ENCODE results near the gene DNM3.
"Not testable (repeated sequence)": the region's sequence is repeated elsewhere in the genome, so short reads cannot be mapped to it uniquely, and the experiment has no call there.

The DNM3 gene

DNA sequence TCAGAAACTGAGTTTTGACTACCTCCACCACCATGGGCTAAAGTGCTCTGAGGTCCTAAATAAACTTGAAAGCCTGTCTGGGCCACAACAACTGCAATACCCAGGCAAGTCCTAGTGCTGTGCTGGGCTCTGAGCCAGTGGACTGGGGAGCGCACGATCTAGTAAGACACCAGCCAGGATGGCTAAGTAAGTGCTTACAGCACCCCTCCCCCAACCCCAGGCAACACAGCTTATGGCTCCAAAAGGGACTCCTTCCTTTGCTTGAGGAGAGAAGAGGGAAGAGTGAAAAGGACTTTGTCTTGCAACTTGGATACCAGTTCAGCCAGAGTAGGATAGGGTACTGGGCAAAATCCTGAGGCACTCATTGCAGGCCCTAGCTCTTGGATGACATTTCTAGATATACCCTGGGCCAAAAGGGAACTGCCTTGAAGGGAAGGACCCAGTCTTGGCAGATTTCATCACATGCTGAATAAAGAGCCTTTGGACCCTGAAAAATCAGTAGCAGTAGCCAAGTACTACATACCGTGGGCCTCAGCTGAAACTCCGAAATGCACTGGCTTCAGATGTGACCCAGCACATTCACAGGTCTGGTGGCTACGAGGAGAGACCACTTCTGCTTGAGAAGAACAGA is 580.8 kb downstream of the DNM3 start:
- no peak for DNase-seq (ENCODE audit: low read depth in 2 of 2)

DNA sequence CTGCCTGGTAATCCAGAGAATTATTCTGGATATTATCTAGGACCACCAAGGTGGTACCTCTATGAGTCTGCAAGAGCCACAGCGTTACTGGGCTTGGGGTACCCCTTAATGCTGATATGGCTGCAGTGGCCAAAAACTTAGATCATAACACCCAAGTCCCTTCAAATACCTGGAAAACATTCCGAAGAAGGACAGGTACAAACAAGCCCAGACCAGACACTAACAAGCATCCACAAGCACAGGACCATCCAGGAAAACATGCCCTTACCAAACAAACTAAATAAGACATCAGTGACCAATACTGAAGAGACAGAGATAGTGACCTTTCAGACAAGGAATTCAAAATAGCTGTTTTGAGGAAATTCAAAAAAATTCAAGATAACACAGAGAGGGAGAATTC is 582.0 kb downstream of the DNM3 start:
- no peak for DNase-seq (ENCODE audit: low read depth in 2 of 2)

DNA sequence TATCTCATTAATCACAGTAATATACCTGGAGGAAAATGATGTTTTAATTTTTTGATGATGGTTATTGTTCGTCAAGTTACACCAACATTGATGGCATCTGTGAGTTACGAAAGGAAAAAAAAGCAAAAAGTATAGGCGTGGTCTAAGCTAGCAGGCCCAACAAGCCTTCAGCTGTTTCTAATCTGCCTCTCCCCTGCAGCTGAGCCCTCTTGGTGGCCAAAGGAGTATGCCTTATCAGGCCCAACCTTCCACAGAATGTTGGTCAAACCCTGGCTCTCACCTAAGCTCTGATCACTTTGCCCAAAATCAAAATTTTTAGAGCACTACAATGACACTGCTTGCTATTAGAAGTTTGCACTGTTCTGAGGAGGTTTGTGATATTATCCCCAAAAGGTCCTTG is 584.0 kb downstream of the DNM3 start:
- no peak for DNase-seq (ENCODE audit: low read depth in 2 of 2)

DNA sequence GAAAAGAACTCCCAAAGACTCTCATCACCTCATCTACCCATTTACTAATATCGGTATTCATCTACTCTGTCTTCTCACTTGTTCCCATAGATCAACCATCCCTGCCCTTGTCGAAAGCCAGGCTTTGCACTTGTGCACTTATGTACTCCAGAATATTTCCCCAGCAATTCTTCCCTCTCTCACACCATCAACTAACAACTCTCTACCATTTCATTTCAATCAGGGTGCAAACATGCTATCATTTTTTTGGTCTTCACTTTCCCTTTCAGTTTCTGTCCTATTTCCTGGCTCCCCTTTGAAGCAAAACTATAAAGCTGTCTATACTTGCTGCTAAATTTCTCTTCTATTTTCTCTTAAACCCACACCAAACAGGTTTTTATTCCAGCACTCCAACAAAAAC is 585.9 kb downstream of the DNM3 start:
- DNase-seq (ENCODE audit: low read depth in 2 of 2) = no peak

DNA sequence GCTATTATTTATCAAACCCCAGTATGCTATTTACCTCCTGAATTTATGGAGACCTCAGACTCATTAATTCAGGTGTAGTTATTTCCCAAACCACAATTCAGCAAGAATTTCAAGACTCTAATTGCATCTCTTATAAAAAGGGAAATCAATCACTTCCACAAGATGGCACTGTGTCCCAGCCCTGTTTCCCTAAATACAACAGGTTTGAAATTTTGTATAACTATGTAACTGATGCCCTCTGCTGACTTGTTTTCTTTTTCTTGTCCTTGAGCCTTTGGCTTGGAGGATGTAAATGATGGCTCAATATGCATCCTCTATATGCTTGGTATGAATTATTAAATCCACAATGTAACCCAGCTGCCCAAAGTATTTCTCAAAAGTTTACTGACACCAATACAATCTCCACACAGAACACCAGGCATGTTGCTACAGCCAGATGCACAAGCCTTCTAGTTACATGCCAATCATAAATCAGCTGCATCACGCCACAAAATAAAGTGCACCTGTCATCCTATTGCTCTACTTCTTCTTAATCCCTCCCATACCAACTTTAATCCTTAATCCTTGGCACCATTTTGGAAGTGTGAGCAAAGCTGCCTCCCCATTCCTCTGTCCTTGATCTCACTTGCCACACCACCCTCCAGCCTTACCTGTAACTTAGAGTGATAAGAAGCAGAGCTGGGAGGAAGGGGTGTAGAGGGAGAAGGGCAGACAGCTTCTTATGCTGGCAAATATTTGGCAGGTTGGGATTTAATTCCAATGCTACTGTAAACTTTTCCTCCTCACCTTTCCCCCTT is 588.2 kb downstream of the DNM3 start:
- DNase-seq (ENCODE audit: low read depth in 2 of 2) = no peak

DNA sequence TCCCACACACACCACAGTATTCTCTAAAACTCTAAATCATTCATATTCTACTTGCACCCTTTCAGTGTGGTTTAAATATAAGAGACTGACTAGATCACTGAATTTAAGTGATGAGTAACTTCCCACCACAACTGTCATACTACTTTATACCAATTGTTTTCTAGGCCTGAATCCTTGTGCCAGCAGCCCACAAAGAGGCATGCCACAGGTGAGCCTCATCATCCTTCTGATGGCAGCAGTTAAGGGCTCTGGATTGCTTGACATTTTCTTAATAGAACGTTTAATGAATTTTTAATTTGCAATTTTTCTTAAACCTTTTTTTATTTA is 588.8 kb downstream of the DNM3 start:
- no peak for DNase-seq (ENCODE audit: low read depth in 2 of 2)

DNA sequence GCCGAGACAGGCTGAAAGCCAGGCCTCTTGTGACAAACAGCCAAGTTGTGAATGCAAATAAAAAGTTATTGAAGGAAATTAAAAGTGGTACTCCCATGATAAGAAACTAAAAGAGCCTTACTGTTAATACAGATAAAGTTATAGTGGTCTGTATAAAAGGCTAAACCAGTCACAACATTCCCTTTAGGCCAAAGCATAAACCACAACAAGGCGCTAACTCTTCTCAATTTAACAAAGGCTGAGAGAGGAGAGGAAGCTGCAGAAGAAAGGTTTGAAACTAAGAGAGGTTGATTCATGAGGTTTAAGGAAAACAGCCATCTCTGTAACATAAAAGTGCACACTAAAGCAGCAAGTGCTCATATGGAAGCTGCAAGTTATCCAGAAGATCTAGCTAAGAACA is 589.9 kb downstream of the DNM3 start:
- DNase-seq (ENCODE audit: low read depth in 2 of 2) = no peak

DNA sequence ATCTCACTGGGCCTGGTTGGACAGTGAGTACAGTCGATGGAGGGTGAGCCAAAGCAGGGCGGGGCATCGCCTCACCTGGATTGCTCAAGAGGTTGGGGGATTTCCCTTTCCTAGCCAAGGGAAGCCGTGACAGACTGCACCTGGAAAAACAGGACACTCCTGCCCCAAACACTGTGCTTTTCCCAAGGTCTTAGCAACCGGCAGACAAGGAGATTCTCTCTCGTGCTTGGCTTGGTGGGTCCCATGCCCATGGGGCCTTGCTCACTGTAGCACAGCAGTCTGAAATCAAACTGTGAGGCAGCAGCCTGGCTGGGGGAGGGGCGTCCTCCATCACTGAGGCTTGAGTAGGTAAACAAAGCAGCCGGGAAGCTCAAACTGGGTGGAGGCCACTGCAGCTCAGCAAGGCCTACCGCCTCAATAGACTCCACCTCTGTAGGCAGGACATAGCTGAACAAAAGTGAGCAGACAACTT is 590.5 kb downstream of the DNM3 start:
- DNase-seq (ENCODE audit: low read depth in 2 of 2) = no peak

DNA sequence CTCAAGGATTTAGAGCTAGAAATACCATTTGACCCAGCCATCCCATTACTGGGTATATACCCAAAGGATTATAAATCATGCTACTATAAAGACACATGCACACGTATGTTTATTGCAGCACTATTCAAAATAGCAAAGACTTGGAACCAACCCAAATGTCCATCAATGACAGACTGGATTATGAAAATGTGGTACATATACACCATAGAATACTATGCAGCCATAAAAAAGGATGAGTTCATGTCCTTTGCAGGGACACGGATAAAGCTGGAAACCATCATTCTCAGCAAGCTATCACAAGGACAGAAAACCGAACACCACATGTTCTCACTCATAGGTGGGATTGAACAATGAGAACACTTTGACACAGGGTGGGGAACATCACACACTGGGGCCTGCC is 595.9 kb downstream of the DNM3 start:
- DNase-seq (ENCODE audit: low read depth in 2 of 2) = not testable (repeated sequence)

DNA sequence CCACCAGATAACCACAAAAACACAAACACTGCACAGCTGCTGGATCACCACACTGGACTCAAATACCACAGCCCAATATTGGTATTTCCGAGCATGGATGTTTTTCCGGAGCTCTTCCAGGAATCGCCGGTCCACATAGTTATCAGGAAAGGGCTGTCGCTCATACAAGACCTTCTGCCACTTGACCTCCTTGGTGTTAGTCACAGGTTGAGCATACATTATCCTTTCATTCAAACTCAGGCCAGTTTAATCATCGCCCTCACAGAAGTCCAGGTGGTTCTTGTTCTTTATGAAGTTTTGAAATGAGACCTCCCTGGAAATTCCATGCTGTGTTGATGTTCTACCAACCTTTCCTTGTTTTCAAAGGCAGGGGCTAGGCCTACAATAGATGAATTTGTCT is 601.1 kb downstream of the DNM3 start:
- no peak for DNase-seq (ENCODE audit: low read depth in 2 of 2)

DNA sequence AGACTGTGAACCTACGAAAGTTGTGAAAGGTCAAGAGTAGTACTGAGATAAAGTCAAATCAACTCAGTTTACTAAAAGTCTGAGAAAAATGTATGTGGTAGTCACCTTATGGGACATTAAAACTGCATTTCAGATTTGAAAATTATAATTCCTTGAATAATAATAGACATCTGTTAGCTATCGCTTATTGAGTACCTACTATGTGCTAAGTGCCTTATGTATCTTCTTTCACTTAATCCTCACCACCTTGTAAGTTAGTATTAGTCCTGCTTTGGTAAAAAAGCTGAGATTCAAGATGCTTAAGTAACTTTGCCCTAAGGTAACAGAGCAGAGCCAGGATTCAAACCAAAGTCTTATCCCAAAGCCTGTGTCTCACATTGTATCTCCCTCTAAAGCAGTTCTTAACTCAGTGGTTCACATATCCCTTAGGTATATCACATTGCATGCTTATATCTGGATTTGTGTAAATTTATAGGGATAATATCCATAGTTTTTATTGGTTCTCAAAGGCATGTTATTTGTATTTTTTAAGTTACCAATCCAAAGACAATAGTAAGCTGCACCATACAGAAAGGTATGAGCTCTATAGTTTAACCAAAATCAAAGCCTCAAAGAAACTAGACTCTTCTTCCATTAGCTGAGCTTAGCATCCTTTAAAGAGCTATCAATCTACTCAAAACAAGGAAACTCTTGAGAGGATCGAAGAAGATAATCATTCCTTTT is 601.7 kb downstream of the DNM3 start:
- no peak for DNase-seq (ENCODE audit: low read depth in 2 of 2)

DNA sequence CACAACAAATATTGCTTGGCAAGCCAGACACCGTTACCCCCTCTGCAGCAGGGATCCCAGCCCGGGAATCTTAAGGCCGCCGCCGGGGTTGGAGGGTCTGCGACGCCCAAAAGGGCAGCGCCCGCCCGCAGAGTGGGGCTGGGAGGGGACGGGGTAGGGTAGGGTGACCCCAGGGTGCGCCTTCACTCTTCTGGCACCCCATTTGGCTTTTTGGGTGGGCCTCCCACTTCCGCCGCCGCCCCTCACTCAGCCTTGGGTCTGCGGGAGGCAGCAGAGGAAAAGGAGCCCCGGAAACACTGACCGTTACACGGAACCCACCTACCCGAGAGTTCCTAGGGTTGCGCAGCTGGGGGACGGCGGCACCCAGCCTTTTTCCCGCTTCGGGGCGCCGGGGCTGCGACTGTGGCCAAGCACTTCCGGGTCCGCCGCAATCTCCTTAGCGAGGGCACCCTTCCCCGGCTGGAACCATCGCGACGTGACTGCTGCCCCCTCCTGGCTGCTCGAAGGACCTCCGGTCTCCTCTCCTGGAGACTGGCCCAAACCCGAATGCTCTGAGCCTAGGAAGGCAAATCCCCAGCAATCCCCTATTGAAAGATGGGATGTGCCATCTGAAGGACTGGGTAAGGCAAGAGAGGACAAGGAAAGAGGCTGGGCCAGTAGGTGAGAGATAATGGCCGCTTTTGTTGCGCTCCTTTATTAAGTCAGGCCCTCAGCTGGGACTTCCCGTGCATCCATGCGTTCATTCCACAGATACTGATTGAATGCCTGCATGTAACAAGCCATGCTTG is 602.6 kb downstream of the DNM3 start, which contains the start of gene PIGC:
TSS of gene PIGC (minus strand) at position 404 of the 788 bp plus-strand sequence. CDS start 1,447 bp downstream, outside the sequence.
- peak; percentile 78 to 85 for DNase-seq (ENCODE audit: low read depth in 2 of 2)

DNA sequence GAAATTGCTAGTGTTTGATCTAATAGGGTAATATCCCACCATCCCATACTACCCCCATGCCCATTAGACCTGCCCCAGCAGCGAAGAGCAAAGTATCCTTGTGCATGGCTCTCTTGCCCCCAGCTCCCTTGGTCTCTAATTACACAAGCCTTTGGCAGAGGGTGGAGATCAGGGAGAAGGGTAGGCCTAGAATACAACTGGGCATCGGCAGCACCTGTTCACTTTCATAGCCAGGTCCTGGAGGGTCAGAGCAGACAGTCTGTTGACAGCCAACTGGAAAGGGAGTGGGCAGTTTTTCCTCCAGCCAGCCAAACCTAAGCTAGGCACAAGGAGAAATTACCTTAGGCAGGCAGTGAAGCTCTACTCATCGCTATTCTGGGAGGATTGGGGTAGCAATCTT is 605.2 kb downstream of the DNM3 start:
- no peak for DNase-seq (ENCODE audit: low read depth in 2 of 2)

DNA sequence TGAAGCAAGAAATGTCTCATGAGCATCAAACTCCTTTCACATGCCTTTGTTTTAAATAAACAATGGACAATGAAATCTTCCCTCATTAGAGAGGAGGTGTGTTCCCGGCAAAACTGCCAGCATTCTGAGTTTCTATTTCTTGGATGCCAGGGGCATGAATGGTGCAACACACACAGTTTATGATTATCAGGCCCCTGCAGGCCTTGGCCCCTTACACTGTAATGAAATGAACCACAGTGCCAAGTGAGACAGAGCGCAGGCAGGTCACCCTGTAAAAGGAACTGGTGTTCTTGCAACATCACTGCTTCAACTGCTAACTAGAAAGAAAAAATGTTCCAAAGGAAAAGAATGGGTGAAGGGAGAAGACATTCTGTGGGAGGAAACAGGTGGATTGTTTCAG is 606.3 kb downstream of the DNM3 start:
- DNase-seq (ENCODE audit: low read depth in 2 of 2) = no peak

DNA sequence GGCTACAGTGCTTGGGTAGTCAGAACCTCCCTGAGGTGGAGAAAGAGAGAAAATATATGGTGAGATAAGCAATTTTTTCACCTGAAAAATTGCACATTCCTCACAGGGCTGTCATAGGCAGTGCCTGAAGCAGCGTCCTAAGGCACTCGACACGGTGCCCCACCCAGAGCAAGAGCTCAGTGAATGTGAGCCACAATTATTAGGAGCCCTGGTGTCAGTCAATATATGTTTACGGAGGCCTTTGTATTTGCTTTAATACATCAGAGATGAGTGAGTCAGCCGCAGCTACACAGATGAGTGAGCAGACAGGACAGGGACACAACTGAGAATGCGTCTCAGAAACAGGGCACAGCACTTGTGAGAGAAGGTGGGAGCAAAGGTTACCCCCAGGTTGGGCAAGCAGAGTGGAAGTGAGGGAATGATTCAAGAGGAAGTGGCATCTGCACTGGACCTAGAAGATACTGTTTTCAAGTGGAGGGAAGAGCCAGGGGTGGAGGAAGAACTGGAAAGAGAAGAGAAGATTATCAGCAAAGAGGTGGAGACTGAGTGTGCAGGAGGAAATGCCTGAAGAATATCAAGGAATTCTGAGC is 607.8 kb downstream of the DNM3 start:
- no peak for DNase-seq (ENCODE audit: low read depth in 2 of 2)

DNA sequence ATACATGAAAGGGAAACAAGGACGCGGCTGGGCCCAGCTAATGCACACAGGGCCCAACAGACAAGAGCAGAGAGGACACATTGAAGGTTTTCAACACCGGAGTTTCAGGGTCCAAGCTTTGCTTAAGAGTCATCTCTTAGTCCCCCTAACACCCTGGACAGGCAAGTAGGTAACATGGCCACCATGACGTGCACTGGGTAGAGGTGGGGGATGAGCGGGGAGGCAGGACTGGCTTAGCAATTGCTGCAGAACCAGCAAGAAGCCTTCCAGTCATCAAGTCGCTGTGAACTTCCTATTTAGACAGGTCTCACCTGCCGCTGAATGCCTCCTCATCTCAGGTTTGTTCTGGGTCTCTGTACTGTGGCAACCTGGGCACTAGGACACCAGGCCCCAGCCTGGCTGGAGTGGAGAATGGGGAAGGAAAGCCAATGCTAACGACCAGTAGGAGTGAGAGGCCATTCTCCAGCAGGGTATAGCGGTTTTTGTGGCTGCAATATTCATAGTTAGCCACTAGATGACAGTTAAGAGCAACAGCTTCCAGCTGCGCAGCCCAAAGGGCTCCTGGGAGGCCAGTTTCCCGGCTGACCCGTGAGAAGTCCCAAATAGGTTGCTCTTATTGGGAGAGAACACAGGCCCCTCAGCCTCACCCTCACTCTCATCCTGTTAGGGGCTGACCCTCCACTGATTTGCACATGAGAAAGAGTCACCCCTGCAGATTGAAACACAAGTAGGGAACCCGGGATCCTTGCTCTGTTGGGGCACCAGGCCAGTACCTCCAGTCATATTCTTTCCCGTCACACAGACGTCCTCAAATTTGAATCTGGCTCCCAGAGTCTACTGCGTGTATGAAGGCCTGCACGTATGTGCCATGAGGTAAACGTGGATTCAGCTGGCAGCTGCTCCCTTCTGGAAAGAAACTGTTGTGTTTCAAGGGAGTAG is 608.6 kb downstream of the DNM3 start:
- DNase-seq (ENCODE audit: low read depth in 2 of 2) = no peak

DNA sequence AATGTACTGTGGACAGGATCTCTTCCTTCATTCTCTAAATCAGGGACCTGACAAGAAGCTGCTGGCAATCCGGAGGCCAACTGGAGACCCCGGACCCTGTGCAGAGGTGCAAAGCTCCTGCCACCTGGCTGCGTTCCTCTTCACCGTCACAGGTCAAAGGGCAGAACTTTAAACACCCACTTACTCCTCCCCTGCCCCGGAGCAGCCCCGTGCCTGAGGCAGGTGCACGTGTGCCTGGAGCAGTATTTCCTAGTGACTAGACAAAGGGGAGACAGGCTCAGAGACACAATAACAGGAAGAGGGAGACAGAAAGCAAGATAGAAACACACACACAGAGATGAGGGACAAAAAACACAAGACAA is 609.2 kb downstream of the DNM3 start:
- DNase-seq (ENCODE audit: low read depth in 2 of 2) = no peak

DNA sequence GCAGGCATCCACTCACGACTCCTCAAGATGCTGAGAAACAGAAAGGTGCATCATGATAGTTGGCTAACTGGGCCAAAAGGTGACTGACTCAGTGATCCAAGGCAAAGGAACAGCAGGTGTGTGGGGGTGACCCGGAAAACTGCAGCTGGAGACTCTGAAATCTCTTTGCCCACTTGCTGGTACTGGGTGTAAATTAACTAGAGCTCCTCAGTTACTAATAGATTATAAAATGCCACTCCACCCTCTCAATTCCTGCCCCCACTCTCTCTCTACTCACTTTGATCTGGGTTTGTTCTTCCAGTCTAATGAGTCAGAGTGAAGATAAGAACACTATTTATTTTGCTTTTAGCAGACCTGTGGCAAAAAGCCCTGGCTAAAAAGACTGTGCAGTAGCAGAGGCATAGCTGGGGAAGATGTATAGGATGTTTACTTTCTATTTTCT is 609.7 kb downstream of the DNM3 start:
- no peak for DNase-seq (ENCODE audit: low read depth in 2 of 2)

DNA sequence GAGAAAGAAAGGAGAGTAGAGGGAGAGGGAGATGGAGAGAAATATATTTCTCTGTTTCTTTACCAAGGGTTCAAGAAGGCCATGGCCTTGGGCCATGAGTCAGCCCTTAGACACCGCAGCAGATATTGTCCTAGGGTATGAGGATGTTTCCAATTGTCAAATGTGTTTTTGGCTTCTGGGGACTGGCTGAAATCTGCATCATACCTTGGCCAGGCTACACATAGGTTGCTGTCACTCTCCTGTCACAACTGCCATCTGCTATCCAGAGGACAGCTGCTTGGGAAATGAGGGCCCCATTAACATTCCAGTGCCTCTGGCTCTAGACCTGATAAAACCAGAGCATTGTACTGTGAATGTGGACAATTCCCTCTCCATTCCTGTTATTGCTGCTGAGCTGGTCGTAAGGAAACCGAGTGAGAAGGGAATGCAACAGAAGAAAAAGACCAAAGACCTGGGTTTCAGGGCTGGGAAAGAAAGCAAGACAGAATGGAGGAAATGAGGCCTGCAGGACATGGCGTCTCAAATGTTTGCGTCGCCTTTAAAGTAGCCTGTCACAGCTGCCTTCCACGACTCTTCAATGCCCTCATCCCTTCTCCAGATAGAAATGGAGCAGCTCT is 611.3 kb downstream of the DNM3 start:
- no peak for DNase-seq (ENCODE audit: low read depth in 2 of 2)

DNA sequence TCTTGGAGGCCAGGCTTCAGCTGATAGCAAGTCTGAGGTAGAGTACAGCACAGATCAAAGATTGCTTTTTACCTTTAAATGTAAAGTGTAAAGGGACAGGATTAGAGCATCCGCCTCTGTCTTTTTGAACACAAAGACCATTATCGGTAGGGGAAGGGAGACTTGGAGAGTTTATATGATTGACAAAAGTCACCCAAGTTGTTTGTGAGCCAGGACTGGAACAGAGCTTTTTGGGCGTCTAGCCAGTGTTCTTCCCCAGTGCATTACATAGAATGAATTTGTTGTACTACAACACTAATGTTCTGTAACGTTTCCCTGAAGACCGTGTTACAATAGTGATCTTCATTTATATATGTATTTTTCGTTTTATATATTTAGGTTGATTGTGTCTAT is 611.9 kb downstream of the DNM3 start:
- DNase-seq (ENCODE audit: low read depth in 2 of 2) = no peak
